TTC549 (cell line): ENCODE measurements around the gene NUDT14.

Experiments used
- FAIRE-seq: peaks from 2 replicates; lab custom pipeline; 2012; peaks lifted over from hg19 to GRCh38; lab: Jason Lieb, UNC

The NUDT14 gene

DNA sequence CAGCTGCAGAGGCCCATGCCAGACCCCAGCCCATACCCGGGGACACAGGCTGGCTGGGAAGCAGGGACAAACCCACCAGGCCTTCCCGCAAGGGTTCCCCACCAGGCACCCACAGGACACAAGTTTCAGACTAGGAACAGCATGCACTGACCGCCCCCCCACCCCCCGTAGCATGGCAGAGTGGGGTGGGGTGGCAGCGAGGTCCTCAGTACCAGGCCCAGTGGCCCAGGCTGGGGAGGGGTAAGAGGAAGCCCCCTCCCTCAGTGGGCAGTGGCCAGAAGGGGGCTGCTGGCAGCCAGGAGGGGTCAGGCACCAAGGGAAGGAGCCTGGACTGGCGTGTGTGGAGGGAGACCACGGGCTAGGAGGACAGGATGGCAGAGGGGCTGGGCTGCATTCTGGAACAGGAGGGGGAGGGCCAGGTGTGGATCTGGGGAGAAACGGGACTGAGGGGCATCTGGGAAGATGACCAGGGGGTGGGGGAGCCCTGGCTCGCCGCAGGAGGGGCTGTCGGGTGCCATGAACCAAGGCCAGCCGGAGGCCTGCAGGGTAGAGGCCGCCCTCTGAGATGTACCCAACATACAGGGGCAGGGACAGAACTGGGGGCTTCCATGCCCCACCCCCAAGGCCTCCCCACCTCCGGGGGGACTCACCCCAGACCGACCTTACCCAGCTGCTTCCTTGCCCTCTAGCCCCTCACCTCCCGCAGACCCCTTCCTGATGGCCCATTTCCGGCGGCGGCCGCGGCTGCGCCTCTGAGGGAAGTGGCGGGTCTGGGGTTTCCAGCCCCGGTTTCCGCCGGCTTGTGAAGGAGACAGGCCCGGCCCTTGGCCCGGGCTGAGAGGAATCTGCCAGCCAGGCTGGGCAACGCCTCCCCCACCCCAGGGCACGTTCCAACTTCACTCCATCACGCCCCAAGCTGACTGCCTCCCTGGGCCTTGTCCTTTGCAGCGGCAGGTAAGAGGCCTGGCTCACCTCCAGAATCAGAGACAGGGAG, 6.9 kb downstream of the NUDT14 start:
- no peak for FAIRE-seq

DNA sequence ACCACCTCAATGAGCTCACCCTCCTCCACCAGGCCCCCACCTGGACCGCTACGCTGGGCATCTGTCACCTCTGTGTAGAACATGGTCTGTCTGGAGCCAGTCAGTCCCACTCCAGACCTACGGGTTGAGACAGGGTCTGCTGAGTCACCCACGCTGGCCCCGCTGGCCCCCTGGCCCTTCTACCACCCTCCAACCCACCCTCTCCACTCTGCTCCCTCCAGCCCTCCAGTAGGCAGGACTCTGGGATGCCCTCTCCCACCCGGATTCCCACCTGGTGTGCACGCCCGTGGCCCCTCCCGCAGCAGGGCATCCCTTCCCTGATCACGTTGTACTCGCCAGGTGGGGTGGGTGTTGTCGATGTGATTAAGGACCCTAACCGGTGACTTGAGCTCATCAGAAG, 8.0 kb downstream of the NUDT14 start:
- FAIRE-seq: no peak

DNA sequence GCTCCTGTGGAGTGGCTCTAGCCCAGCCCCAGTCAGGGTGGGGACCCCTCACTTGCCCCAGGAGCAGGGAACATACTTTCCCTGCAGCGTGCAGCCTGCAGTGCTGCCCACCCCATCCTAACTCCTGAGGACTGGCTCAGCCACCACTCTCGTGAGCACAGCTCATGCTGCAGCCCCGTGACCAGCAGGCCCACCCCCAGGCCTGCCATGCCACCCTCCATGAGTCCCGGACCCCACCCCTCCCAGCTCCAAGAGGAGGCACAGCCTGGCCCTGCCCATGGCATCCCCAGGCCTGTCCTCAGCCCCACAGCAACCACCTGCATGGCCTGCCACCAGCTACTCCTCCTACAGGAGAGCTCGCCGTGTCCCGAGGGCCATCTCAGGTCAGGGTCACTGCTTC, 8.6 kb downstream of the NUDT14 start:
- no peak for FAIRE-seq

DNA sequence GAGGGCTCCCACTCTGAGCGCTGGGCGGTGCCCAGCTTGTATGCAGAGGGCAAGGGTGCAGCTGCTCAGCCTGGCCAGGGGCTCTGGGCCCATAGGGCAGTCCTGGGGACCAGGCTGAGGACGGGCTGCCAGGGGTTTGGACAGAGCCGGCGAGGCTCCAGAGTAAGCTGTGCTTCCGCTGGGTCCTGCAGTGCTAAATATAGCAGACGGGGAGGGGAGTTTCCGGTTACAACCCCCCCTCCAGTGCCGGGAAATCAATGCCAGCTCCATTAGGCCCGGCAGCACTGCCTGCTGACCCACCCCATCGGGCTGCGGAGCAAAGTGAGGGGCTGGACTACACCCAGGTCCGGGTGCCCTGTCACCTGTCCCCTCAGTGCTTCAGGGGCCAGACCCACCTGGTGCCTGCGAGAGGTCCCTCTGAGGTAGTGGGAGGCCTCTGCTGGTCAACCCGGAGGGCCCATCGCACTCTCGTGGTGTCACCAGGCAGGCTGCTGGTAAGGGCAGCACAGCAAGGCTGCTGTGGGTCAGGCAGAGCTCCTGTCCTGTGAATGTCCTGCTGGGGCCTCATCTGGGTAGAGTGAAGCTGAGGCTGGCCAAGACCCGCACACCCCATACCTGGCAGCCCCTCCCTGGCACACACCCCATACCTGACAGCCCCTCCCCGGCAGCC, 10.0 kb downstream of the NUDT14 start:
- no peak for FAIRE-seq

DNA sequence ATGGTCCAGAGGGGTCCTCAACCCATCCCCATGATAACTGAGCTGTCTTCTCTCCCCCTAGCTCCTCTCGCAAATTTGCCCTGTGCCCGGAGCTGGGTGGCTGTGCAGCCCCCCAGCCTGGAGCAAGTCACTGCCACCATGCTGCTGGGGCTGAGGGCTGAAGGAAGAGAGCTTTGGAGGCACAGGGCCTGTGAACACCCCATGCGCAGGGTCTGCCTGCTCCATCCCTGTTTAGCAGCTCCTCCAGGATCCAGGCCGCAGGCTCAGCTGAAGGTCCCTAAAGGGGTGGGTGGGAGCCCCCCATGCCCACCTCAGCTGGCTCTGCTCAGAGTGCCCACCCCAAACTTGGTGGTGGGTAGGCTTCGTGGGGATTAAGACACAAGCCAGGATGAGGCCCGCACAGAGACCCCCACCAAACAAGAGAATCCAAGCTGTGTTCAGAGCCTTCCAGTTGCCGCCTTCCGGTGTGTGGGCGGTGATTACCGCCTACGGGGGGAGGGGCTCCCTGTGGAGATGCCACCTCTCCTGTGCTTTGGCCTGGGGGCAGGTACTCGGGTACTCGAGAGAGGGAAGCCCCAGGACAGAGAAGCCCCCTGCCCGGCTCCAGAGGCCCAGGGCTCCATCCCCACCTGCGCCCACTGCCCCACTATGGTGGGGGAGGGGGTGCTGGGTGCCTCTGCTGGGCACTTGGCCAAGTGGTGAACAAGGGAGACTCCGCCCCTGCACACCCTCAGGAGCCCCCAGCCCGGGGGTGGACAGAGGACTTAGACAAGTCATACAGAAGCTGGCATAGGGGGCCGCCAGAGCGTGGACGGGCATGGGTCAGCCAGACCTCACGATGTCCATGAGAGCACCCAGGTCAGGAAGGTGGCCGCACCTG, 11.1 kb downstream of the NUDT14 start:
- FAIRE-seq: no peak

DNA sequence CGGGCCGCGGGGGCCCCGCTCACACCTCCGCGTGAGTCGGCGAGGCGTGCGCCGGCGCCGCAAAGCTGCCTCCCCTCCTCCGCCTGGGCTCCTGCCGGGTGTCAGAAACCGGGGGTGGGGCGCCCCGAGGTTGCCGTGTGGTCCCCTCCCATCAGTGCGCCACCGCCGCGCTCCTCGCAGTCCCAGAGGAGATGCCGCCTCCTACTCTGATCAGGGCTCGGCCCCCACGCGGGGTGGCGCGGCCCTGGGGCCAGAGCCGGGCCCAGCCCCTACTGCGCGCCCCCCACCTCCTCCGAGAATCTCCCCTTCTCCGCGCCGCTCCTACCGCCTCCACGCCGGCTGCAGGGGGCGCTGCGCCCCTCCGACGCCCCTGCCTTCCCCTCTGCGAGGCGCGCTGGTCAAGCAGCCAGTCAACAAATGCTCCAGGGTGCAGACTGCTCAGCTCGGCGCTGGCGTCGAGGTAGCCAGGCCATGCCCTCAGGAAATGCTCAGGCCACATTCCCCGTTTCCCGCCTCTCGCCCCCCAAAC, 12.1 kb downstream of the NUDT14 start:
- no peak for FAIRE-seq

DNA sequence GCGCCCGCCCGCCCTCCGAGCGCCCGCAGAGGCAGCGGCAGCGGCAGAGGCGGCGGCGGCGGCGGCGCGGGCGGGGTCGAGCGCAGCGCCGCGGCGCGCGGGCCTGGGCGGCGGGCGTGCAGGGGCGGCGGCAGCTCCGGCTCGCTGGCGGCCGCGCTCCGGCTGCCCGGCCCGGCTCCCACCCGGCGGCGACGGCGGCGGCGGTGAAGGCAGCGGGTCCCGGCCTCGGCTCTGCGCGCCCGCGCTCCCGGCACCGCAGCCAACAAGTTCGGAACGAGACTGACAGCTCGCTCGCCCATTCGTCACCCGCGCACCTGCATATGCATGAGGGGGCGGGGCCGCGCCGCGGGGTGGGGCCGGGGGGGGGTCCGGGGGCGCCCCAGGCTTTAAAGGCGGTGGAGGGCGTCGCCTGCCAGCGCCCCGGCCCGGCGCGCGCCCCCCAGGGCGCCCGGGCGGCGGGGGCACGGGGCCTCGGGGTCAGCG, 12.6 kb downstream of the NUDT14 start, which contains the start of gene JAG2:
TSS of gene JAG2 (minus strand) at position 281 of the 483 bp plus-strand sequence. CDS start 356 bp downstream, outside the sequence.
- no peak for FAIRE-seq

DNA sequence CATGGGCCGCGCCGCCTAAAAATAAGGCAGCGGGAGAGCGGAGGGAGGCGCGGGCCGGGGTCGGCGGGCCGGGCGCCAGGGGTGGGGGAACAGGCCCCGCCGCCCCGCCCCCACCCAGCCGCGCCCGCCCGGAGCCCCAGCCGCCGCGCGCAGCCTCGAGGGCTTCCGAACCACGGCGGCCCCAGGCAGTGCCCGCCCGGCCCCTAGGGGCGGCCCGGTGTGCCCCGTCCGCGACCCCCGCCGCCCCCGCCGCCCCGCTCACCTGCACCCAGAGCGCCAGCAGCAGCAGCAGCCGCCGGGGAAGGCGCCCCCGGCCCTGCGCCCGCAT, 13.1 kb downstream of the NUDT14 start:
- no peak for FAIRE-seq

DNA sequence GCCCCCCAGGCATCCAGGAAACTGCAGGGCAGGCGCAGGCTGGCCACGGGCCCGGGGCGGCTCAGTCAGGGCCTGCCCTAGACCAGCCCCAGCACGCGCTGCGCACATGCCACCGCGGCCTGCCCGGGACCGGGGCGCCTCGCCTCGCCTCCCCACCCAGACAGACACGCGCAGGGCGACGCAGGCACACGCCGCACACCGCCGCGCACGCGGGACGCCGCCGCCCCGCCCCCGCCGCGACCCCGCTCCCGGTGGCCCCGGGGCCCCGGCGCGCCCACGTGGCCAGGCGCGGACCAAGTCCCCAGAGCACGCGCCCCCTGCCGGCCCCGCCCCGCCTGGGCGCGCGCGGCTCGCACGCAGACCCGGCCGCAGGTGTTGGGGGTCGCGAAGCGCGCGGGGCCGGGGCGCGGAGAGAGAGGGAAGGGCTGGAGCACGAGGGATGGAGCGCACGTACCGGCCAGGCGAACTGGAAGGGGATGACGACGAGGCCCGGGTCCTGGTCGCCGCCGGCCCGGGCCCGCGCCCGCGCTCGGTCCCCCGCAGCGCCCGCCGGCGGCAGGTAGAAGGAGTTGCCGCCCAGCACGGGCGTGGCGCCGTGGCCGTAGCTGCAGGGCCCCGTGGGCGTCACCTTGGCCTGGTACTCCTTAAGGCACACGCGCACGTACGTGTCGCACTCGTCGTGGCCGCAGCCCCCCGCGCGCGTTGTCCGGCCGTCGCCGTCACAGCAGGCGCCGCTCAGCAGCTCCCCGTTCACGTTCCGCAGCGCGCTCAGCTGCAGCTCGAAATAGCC, 13.6 kb downstream of the NUDT14 start:
- no peak for FAIRE-seq

DNA sequence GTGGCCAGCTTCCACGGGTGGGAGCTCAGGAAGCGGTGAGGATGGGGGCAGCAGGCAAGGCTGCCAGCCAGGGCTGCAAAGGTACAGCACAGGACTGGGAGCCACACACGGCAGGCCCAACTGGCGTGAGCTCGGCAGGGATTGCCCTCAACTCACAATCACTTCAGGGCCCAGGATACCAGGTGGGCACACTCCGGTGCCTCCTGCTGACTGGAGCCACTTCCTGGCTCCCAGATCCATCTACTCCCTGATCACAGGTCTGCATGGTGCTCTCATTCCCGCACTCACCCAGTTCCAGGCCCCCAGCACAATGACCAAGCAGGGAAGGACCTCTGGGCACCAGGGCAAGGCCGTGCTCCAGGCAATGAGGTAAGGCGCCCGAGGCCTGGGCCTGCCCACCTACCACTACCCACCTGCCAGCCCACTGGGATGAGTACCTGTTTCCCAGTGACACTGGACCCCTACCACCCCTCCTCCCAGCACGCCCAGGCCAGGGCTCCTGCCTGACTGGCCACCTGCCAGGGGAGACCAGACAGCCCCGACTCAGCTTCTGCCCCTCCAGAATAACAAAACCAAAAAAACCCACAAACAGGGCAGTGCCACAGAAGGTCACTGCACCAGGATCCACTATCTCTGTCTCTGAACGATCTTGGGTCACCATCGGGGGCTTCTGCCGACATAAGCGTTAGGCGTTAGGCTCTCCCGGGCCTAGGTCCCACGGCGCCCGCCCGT, 14.4 kb downstream of the NUDT14 start:
- FAIRE-seq: no peak

DNA sequence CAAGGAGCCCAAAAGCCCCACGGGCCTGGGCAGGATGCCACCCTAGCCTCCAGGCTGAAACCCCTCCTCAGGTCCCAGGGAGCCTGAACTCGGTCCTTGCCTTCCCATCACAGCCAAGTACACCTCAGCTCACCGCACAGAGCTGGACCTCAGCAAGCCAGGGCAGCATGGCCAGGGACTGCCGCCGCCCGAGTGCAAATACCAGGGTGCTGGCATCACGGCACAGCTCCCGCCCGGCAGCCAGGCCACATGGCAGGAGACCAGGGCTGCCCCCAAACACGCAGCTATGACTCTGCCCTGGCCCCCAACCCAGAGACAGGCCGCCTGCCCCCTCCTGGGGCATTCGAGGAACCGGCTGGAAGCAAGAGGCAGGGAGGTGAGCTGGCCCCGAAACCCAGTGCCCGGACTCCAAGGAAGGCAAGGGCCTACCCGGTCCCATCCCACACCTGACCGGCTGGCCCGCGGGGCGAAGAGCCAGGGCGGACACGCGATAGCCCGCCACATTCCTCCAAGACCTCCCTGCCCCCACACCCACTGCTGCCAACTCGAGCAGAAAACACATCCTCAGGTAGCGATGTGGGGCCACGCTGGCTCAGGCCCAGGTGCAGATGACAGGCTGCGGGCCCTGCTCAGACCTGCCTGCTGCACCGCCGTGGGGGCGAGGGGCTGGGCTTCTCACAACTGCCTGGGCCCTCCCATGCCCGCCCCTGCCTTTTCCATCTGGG, 15.2 kb downstream of the NUDT14 start:
- FAIRE-seq: no peak

DNA sequence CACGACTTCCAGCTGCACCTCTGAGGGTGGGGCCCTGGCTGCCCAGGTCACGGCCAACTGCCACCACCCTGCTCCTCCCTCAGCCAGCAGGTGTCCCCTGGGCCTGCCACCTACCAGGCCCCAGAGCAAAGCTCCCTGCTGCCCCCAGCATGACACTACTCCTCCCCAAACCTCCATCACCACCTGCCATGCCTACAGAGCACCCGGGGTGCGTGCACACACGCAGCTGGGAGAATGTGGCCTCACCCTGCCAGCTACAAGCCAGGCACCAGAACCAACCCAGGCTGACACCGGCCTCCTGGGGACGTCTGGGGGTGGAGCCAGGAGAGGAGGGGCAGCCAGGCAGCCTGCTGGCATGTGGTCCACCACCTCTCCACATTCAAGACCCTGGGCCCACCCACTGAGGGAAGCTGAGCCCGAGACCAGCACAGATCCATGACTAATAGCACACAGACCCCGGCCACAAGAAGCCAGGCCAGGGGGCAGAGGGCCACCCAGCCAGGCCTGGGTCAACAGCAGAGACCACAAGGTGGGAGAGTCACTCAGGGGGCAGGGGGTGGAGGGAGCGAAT, 15.9 kb downstream of the NUDT14 start:
- FAIRE-seq: no peak

DNA sequence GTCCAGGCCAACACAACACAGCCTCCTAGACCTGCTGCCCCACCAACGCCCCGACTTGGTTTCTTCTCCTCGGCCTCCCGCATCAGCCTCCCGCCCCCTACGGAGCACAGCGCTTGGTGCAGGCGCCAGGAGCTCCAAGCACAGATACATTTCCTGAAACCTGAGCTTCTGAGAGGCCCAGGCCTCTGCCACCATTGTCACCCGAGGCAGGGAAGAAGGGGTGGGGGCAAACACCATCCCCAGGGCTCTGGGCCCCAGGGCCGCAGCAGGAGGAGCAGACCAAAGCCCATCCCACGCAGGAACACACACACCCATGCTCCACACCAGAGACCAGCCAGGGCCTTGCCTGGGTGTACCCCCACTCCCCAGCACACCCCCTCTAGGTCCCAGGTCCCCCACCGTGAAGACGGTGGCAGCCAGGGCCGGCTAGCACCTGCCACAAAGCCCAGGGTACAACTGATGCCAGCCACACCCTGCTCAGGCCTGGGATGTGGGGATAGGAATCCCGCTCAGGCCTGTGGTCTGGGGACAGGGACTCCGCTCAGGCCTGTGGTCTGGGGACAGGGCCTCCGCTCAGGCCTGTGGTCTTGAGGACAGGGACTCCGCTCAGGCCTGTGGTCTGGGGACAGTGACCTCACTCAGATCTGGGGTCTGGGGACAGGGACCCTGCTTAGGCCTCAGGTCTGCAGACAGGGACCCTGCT, 17.9 kb downstream of the NUDT14 start:
- no peak for FAIRE-seq

DNA sequence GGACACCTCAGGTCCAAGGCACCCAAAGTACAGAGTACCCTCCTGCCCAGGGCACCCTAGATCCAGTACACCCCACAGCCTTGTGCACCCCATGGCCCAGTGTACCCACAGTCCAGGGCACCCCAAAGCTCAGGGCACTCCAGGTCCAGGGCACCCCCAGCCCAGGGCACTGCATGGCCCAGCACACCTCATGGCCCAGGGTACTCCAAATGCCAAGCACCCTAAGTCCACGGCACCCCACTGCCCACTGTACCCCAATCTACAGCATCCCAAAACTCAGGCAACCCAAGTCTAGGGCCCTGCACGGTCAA, 18.5 kb downstream of the NUDT14 start:
- no peak for FAIRE-seq

DNA sequence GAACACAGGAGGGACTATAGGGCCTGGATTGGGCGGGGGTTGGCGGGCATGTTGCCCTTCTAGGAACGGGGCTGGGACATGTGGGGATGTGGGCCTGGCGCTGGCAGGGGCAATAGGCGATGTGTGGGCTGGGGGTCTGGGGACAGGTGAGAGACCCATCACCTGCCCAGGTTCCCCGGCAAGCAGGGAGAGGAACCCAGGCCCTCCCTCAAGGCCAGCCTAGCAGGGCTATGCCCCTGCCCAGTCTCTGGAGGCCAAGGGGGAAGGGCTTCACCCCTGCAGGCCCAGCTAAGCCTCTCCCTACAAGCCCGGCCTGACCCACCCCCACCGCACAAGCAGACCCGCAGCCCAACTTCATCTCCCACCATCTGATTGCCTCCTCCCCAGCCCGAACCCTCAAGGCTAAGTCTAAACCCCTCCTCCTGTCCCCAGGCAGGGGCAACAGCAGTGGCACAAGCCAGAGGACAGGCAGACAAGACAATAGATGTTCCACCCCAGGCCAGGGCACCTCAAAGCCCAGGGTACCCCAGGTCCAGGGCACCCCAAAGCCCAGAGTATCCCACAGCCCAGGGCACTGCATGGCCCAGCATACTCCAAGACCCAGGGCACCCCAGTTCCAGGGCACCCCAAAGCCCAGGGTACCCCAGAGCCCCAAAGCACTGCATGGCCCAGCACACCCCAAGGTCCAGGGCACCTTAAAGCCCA, 19.0 kb downstream of the NUDT14 start:
- no peak for FAIRE-seq

DNA sequence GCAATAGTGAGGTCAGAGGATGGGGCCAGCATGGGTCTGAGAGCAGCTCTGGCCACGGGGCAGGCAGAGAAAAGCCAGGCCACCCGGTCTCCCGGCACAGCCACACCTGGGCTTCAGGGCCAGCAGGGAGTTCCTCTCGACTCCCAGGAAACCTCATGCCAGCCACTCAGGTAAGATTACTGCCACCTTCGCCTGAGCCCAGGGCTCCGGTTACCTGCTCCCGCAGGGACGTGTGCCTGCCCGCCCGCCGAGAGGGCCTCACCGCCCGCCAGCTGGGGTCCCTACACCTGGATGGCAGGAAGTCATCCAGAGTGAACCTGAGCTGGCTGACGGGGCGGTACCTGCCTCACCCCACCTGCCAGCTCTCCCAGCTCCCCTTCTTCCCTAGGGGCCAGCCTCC, 19.8 kb downstream of the NUDT14 start:
- FAIRE-seq: no peak

DNA sequence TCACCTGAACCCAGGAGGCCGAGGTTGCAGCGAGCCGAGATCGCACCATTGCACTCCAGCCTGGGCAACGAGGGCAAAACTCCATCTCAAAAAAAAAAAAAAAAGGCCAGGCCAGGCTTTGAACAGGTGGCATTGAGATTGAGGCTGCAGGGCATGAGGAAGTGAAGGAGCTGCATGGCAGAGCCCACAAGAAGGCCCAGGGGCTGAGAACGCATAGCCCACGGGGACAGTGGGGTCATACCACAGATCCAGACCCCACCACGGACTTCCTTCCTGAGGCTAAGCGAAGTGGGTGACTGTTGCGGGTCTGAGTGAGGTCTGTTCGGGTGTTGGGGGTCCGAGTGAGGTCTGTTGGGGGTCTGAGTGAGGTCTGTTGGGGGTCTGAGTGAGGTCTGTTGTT, 20.3 kb downstream of the NUDT14 start:
- FAIRE-seq: no peak

DNA sequence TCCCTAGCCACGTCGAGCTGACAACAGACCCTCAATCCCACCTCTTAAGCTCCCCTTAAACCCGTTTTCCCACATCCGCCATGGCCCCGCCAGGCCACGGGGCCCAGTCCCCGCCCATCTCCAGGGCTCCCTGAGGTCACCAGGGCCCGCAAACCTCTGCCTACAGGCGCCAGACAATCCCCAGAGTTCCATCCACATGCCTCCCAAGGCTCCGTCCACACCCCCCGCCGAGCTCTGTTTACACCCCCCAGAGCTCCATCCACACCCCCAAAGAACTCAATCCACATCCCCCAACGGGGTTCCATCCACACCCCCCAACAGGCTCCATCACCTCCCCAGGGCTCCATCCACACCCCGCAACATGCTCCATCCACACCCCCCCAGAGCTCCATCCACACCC, 21.8 kb downstream of the NUDT14 start:
- no peak for FAIRE-seq

DNA sequence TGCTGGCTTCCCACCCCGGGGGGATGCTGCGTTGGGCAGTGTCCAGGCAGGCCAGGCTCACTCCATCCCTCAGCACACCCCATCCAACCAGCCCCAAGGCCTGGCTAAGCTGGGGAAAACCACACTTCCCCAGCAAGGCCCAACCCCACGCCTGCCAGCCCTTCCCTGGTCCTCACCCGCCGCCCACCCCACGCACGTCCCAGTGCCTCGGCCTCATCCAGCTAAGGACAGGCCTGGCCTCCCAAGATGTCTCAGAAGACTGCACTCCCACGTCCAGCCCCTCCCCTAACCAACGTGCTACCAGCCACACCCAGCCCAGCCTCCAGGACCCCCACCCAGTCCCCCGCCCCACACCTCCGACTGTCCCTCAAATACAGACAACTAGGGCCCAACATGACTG, 22.3 kb downstream of the NUDT14 start:
- FAIRE-seq: no peak
